HG02884 (cell line): ENCODE data around the gene APAF1.

ENCODE experiments used
- ATAC-seq: cut with Tn5 transposase; IDR thresholded peaks from one replicate; pipeline ENCODE4 v1.9.1; 2021; ENCODE audit warnings: mild to moderate bottlenecking, moderate library complexity; ENCODE audit not compliant: unreplicated experiment

The APAF1 gene

GRCh38 chr12:98721204-98721702 is 76.2 kb downstream of the APAF1 start:
- no peak for ATAC-seq

- ATAC-seq: no peak
These were observed 79.5 kb downstream of the APAF1 start for GRCh38 chr12:98724384-98725155.

- ATAC-seq: peak; percentile 81
These were observed 80.6 kb downstream of the APAF1 start for GRCh38 chr12:98725476-98726247.

GRCh38 chr12:98727196-98727595 is 82.1 kb downstream of the APAF1 start:
- ATAC-seq: no peak

GRCh38 chr12:98730412-98730811 is 85.3 kb downstream of the APAF1 start:
- no peak for ATAC-seq

GRCh38 chr12:98733667-98734350 is 88.7 kb downstream of the APAF1 start:
- no peak for ATAC-seq

- no peak for ATAC-seq
These were observed 90.7 kb downstream of the APAF1 start for GRCh38 chr12:98735821-98736220.

GRCh38 chr12:98736352-98737321 is 91.5 kb downstream of the APAF1 start:
- no peak for ATAC-seq

GRCh38 chr12:98737322-98737712 is 92.2 kb downstream of the APAF1 start:
- ATAC-seq: no peak

- no peak for ATAC-seq
These were observed 92.9 kb downstream of the APAF1 start for GRCh38 chr12:98738002-98738401.

- ATAC-seq: no peak
These were observed 93.4 kb downstream of the APAF1 start for GRCh38 chr12:98738539-98738938.

GRCh38 chr12:98740751-98741150 is 95.7 kb downstream of the APAF1 start:
- no peak for ATAC-seq

- ATAC-seq: no peak
These were observed 96.1 kb downstream of the APAF1 start for GRCh38 chr12:98741196-98741555.

GRCh38 chr12:98741556-98742265 is 96.6 kb downstream of the APAF1 start:
- no peak for ATAC-seq

GRCh38 chr12:98743362-98743953 is 98.4 kb downstream of the APAF1 start:
- peak; percentile 44 for ATAC-seq

- no peak for ATAC-seq
These were observed 99.6 kb downstream of the APAF1 start for GRCh38 chr12:98744680-98745079.

- peak; percentile 42 for ATAC-seq
These were observed 100.7 kb downstream of the APAF1 start for GRCh38 chr12:98745578-98746391.

- no peak for ATAC-seq
These were observed 103.4 kb downstream of the APAF1 start for GRCh38 chr12:98748463-98748862.

GRCh38 chr12:98750511-98750910 is 105.4 kb downstream of the APAF1 start:
- ATAC-seq: no peak
